SW 1271 (cell line): Measurements from ENCODE around the gene POLR2M.

ENCODE experiments used
- DNase-seq, 2 experiments: peaks; one replicate each; lab custom pipeline; 2025; lab: John Stamatoyannopoulos, UW

The POLR2M gene

DNA sequence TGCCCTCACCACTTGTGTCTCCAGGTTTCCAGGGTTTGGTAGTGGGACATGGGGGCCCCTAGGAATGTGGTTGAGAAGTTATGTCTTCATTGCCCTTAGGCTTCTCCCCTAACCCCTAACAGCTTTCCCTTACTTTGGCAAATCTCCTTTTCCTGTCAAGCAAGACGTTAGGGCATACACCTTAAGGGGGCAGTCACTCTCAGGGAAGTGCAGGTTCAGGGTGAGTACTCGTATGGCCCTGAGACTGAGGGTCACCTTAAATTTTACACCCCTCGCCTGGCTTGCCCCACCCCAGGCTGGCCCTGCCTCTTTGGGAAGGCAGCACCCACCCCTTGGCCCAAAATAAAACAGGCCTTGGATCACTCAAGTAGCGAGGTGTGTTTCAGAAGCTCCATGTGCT lies 33.5 kb downstream of the POLR2M start:
- DNase-seq, result no peak

- no peak for DNase-seq
Measured at GRCh38 chr15:57741089-57741488, 34.6 kb downstream of the POLR2M start.

- DNase-seq, result no peak
Measured at GRCh38 chr15:57743424-57743823, 36.9 kb downstream of the POLR2M start.

DNA sequence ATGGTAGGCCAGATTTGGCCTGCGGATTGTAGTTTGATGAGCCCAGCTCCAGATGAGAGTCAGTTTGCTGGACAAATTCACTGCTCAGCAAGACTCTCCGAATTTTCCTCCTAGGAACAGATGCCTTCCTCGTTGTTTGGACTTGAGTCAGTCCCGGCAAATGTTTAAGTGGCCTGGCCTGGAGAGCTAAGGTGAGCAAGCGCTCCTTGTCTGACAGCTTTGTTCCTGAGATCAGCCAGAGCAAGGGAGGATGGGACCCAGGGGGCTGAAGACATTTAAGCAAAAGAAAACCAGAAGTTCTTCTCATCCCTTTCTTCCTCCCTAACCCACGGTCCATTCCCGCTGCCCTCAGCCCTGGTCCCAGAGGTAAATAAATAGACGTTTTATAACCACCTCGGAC lies 40.3 kb downstream of the POLR2M start:
- no peak for DNase-seq

- no peak for DNase-seq
Measured at GRCh38 chr15:57747206-57747896, 40.8 kb downstream of the POLR2M start.

GRCh38 chr15:57751177-57751800 lies 44.8 kb downstream of the POLR2M start:
- DNase-seq, result peak in 1 of 2 experiments; percentile 36

DNA sequence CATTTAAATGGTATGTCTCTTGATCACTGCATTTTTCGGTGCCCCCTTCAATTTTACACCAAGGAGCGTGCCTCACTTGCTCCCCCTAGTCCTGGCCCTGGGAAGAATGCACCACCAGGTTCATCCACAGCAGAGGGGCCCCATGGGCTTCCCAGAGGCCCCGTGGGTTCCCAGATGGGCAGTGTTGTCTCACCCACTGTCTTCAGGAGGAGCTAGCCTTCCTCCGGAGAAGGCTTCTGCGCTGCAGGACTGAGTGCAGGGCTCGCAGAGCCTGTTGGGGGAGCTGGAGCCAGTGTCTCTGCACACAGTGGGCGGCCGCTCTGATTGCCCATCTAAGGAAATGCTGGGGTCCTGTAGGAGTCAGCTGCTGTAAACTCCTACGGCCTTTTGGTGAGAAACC lies 45.9 kb downstream of the POLR2M start:
- no peak for DNase-seq

- DNase-seq, result no peak
Measured at GRCh38 chr15:57752840-57753239, 46.3 kb downstream of the POLR2M start.

DNA sequence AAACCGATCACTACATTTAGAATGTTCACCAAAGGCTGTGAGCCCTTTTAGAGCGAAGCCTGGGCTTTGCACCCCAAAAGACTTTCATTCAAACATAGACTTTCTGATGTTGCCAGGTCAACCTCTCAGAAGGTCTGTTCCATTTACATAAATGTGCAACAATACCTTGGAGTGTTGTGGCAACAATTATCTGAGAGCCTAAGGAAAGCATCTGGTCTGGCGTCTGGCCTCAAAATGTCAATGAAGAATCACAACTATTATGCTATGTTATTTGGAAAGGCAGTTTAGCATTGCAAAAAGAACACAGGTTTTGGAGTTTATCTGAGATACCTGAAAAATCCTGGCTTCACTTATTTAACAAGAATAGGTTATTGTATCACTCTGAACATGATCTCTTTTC lies 50.0 kb downstream of the POLR2M start:
- DNase-seq, result no peak

GRCh38 chr15:57758560-57758959 lies 52.0 kb downstream of the POLR2M start:
- no peak for DNase-seq

DNA sequence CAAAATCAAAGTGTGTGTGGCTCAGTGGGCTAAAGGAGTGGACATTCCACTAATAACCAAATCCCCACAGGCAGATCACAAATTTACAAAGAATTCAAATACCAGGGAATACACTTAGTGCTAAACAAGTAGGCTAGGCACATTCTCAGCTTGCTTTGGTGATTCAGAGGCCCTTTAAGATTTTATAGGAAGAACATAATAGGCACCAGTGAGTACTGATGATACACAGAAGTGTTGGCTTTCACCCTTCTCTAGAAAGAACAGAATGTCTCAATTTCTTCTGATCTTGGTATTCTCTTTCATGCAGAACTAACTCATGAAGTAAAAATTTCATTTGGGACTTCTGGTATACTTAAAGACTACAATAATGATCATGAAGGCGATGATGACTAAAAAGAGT lies 55.0 kb downstream of the POLR2M start:
- no peak for DNase-seq

DNA sequence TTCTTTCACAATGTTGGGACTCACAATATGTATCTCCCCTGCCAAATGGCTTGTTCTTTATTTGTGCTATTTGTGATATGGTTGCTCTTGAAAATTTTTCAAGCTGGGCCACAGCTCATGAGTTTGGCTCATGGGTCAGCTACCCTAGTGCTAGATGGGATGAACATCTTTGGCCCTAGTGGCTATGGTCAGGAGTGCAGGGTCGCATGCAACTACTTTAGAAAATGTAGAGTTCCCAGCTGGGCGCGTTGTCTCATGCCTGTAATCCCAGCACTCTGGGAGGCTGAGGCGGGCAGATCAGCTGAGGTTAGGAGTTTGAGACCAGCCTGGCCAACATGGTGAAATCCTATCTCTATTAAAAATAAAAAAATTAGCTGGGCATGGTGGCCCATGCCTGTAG lies 55.8 kb downstream of the POLR2M start:
- no peak for DNase-seq

DNA sequence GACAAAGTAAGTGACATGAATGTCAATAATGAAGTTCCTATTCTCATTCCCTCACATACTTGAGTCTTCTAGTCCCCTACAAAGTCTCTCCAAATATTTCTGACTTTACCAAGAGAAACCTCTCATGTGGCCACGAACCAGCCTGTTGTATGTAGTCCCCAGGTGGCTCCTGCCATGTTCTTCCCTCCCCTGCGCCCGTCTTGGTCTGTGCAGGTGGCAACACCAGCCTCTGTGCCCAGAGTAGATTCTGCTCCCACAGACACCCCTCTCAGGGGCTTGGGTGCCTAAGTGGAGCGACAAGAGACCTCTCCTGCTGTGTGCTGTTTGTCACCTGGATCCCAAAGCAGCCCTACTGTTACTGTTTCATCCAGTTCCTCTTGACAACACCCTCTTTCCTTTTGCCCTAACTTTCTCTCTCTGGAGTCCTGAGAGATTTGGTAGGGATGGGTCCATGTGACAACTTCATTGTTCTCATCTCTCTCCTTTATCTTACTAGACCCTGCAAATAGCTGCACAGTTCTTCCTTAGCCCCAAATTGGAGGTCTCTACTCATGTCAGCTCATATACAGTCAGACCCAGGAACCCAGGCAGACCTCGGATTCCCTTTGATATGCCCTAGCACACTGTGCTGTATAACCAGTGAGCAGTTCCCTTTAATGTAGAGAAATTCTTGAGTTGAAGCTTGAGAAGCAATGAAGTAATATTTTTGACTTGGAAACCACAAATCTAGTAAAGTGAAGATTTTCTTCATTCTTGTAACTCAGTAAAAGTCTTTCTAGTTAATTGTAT lies 56.9 kb downstream of the POLR2M start:
- DNase-seq, result no peak
